HG02870 (cell line): ENCODE data around the gene TMEM140.
"Not testable (repeated sequence)": the region's sequence is repeated elsewhere in the genome, so short reads cannot be mapped to it uniquely, and the experiment has no call there.

Experiments
- ATAC-seq: cut with Tn5 transposase; IDR thresholded peaks from one replicate; pipeline ENCODE4 v1.9.1; 2021; ENCODE audit warnings: mild to moderate bottlenecking, moderate library complexity; ENCODE audit not compliant: unreplicated experiment

The TMEM140 gene

GRCh38 chr7:135211946-135212685 lies 64.2 kb downstream of the TMEM140 start:
- ATAC-seq: not testable (repeated sequence)

- no peak for ATAC-seq
Measured at GRCh38 chr7:135213831-135214230, 66.0 kb downstream of the TMEM140 start.

GRCh38 chr7:135215180-135215579 lies 67.3 kb downstream of the TMEM140 start:
- no peak for ATAC-seq

- no peak for ATAC-seq
Measured at GRCh38 chr7:135215698-135216097, 67.8 kb downstream of the TMEM140 start.
